Neuronal stem cell (in vitro differentiated cells): ENCODE results near the gene CHID1.

ENCODE experiments used
- DNase-seq: peaks from one replicate; pipeline ENCODE4 v3.0.0-alpha.2; 2013; ENCODE audit warnings: low spot score
- H2AFZ ChIP-seq: one replicate; pipeline ENCODE4 v1.6.1; 2013; ENCODE audit warnings: mild to moderate bottlenecking, low read length, inconsistent platforms
- H2AK5ac ChIP-seq: 2 replicates; pipeline ENCODE4 v1.6.1; 2013; ENCODE audit warnings: low read depth, mild to moderate bottlenecking, inconsistent platforms, low read length, moderate library complexity, mixed read lengths
- H2BK120ac ChIP-seq: 2 replicates; pipeline ENCODE4 v1.6.1; 2013; ENCODE audit warnings: low read depth, mild to moderate bottlenecking, inconsistent platforms, low read length, moderate library complexity, mixed read lengths
- H2BK12ac ChIP-seq: one replicate; pipeline ENCODE4 v1.6.1; 2013; ENCODE audit warnings: low read length, inconsistent platforms
- H2BK15ac ChIP-seq: 2 replicates; pipeline ENCODE4 v1.6.1; 2013; ENCODE audit warnings: mild to moderate bottlenecking, low read length, inconsistent platforms, mixed read lengths
- H2BK5ac ChIP-seq: one replicate; pipeline ENCODE4 v1.6.1; 2013; ENCODE audit warnings: inconsistent platforms, mild to moderate bottlenecking, low read length, moderate library complexity
- H3K14ac ChIP-seq: one replicate; pipeline ENCODE4 v1.6.1; 2013; ENCODE audit warnings: low read length, inconsistent platforms
- H3K18ac ChIP-seq: 2 replicates; pipeline ENCODE4 v1.6.1; 2013; ENCODE audit warnings: low read length, inconsistent platforms
- H3K23ac ChIP-seq: 2 replicates; pipeline ENCODE4 v1.6.1; 2013; ENCODE audit warnings: low read depth, mild to moderate bottlenecking, mixed read lengths, low read length, inconsistent platforms; ENCODE audit not compliant: poor library complexity
- H3K27ac ChIP-seq: replicated peaks from 3 replicates; pipeline ENCODE4 v1.5.1; 2013; ENCODE audit warnings: low read length, inconsistent platforms
- H3K27me3 ChIP-seq, 3 experiments: 2 replicates each; pipeline ENCODE4 v1.6.1; 2013; ENCODE audit warnings: low read length in 3 of 3, mild to moderate bottlenecking in 2 of 3, inconsistent platforms in 1 of 3, low read depth in 1 of 3, mixed read lengths in 1 of 3, moderate library complexity in 1 of 3; ENCODE audit not compliant: control insufficient read depth in 3 of 3, insufficient read depth in 3 of 3
- H3K36me3 ChIP-seq, 2 donors: replicated peaks in 1 of 2; 2 replicates each; pipeline ENCODE4 v1.6.1; 2013; ENCODE audit warnings: low read length in 2 of 2; ENCODE audit not compliant: control insufficient read depth in 2 of 2, insufficient read depth in 2 of 2
- H3K4ac ChIP-seq: 2 replicates; pipeline ENCODE4 v1.6.1; 2013; ENCODE audit warnings: inconsistent platforms, mild to moderate bottlenecking, low read length, moderate library complexity
- H3K4me1 ChIP-seq, 2 donors: 1 replicate in 1 of 2; 2 replicates in 1 of 2; pipeline ENCODE4 v1.6.1; 2013; ENCODE audit warnings: low read length in 2 of 2, low read depth in 1 of 2; ENCODE audit not compliant: control insufficient read depth in 2 of 2, insufficient read depth in 1 of 2
- H3K4me2 ChIP-seq: one replicate; pipeline ENCODE4 v1.6.1; 2013; ENCODE audit warnings: mild to moderate bottlenecking, low read length, inconsistent platforms; ENCODE audit not compliant: insufficient read depth, poor library complexity, severe bottlenecking
- H3K4me3 ChIP-seq, 2 donors: 2 replicates each; pipeline ENCODE4 v1.5.1; 2013; ENCODE audit warnings: low read length in 2 of 2, mild to moderate bottlenecking in 2 of 2, inconsistent platforms in 1 of 2, moderate library complexity in 1 of 2
- H3K79me1 ChIP-seq: one replicate; pipeline ENCODE4 v1.6.1; 2013; ENCODE audit warnings: low read depth, mild to moderate bottlenecking, inconsistent platforms, low read length, moderate library complexity
- H3K9ac ChIP-seq: one replicate; pipeline ENCODE4 v1.6.1; 2013; ENCODE audit warnings: mild to moderate bottlenecking, low read depth, low read length, inconsistent platforms; ENCODE audit not compliant: poor library complexity
- H3K9me3 ChIP-seq, 2 donors: replicated peaks in 1 of 2; 2 replicates each; pipeline versions ENCODE3 to v1.6.1; 2013; ENCODE audit warnings: low read length in 2 of 2, mild to moderate bottlenecking in 2 of 2, inconsistent platforms in 1 of 2, low read depth in 1 of 2, mixed read lengths in 1 of 2, moderate library complexity in 1 of 2; ENCODE audit not compliant: control insufficient read depth in 2 of 2, insufficient read depth in 1 of 2
- H4K8ac ChIP-seq: one replicate; pipeline ENCODE4 v1.6.1; 2013; ENCODE audit warnings: low read depth, mild to moderate bottlenecking, inconsistent platforms, low read length, moderate library complexity
- H4K91ac ChIP-seq: one replicate; pipeline ENCODE4 v1.6.1; 2013; ENCODE audit warnings: low read length, low read depth, mild to moderate bottlenecking, inconsistent platforms; ENCODE audit not compliant: poor library complexity
- WGBS, 2 donors: extraction: QIAGEN DNeasy Blood & Tissue Kit; methylation state at CpG; one replicate each; pipeline ENCODE4 v1.1.7; 2013; ENCODE audit warnings: missing lambda C conversion rate in 2 of 2, mixed read lengths in 1 of 2; ENCODE audit not compliant: insufficient read length in 2 of 2, insufficient replicate concordance in 1 of 2; ENCODE audit errors: extremely low coverage in 2 of 2; 5-methylcytosine and 5-hydroxymethylcytosine counted together

CHID1 gene

DNA sequence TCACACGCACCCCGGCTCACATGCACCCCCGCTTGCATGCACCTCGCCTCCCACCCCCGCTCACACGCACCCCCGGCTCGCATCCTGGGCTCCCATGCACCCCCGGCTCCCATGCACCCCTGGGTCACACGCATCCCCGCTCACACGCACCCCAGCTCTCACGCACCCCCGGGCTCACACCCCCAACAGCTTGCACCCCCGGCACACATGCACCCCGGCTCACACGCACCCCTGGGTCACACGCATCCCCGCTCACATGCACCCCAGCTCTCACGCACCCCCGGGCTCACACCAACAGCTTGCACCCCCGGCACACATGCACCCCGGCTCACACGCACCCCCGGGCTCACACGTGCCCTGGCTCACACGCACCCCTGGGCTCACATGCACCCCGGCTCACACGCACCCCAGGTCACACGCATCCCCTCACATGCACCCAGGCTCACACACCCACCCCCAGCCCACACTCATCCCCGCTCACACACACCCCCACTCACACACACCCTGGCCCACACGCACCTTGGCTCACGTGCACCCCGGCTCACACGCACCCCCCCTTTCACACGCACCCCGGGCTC, 51.8 kb downstream of the CHID1 start:
- peak overlapping the region; percentile 89 for H3K23ac ChIP-seq
- peak overlapping the region; percentile 58 for H2BK12ac ChIP-seq
- no peak overlapping the region for H3K27ac ChIP-seq
- no peak overlapping the region for H3K4me3 ChIP-seq
- H2BK5ac ChIP-seq = no peak overlapping the region
- no peak overlapping the region for H2BK15ac ChIP-seq
- H3K9me3 ChIP-seq = no peaks in the 10 kb centered on the region
- WGBS, 2 donors = no CpG with 5 or more reads among the region's 37 CpGs
- H3K4me1 ChIP-seq = peaks cover 25 to 39% of the 10 kb centered on the region in 2 donors
- H2AFZ ChIP-seq = no peak overlapping the region
- H2BK120ac ChIP-seq = no peak overlapping the region
- peak overlapping the region; percentile 60 for H3K9ac ChIP-seq
- H3K4me2 ChIP-seq = no peak overlapping the region
- no peaks in the 10 kb centered on the region for H3K27me3 ChIP-seq
- H4K91ac ChIP-seq = no peak overlapping the region
- no peak overlapping the region for H3K4ac ChIP-seq
- peak overlapping the region; percentile 83 for H3K18ac ChIP-seq
- peaks cover 18% of the 10 kb centered on the region for H3K79me1 ChIP-seq
- no peak overlapping the region for H4K8ac ChIP-seq
- H3K14ac ChIP-seq = peak overlapping the region; percentile 89
- DNase-seq = no peak
- H3K36me3 ChIP-seq = peaks cover 0 to 10% of the 10 kb centered on the region in 2 donors
- H2AK5ac ChIP-seq = peak overlapping the region; percentile 56

DNA sequence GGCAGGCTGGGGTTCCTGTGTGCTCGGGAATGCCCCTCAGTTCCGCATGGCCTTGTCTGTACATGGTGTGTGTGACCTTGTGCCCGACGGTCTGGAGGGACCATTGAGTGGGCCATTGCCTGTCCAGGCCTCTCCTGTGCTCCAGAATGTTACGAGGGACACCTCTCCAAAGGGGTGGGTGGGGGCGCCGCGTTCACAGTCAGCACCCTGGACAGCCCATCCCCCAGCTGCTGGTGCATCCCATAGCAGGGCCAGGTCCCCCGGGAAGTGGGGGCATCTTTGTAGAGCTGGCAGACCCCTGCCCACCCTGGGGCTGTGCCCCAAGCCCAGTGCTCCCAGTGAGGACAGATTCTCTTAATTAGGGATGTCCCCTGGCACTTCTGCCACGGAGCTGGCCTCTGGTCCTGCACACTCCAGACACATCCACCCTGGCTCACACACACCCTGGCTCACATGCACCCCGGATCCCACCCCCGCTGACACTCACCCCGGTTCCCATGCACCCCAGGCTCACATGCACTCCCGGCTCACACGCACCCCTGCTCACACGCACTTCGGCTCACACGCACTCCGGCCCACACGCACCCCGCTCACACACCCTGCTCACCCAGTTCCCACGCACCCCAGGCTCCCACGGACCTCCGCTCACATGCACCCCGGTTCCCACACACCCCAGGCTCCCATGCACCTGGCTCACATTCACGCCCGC, 52.4 kb downstream of the CHID1 start:
- Histone ChIP-seq H3K4me2 (no peak overlapping the region), H3K4me3 (peak overlapping the region in 1 of 2 donors; percentile 18), H3K18ac (peak overlapping the region; percentile 80), H3K79me1 (peaks cover 21% of the 10 kb centered on the region), H3K27me3 (no peaks in the 10 kb centered on the region), H2BK12ac (peak overlapping the region; percentile 24), H3K14ac (no peak overlapping the region), H3K9ac (peak overlapping the region; percentile 77), H4K8ac (no peak overlapping the region), H2AFZ (no peak overlapping the region), H3K27ac (no peak overlapping the region), H4K91ac (peak overlapping the region; percentile 92), H2BK120ac (no peak overlapping the region), H3K4me1 (peaks cover 29 to 37% of the 10 kb centered on the region in 2 donors), H2AK5ac (peak overlapping the region; percentile 56), H3K4ac (no peak overlapping the region), H3K9me3 (no peaks in the 10 kb centered on the region), H2BK5ac (no peak overlapping the region), H3K36me3 (peaks cover 0 to 4% of the 10 kb centered on the region in 2 donors), H3K23ac (peak overlapping the region; percentile 89), H2BK15ac (peak overlapping the region; percentile 11)
- WGBS, 2 donors = no CpG with 5 or more reads among the region's 27 CpGs
- DNase-seq = no peak

DNA sequence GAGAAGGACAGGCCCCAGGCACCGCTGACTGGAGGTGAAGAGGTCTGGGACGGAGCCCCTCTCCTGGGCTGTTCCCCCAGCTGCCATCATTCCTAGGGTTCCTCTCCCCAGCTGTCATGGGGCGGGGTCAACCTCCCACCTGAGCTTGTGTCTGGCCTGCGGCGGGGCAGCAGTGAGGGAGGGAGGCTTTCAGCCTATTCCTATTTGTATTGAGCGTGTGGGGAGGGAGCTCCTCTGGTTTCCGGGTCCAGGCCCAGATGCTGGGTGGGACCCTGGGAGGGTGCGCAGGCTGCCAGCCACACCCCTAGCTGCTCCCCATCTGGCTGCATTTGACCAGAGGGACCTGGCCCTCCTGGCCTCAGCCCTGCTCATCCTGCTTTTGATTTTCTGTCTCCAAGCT, 54.2 kb downstream of the CHID1 start:
- no peak overlapping the region for H3K23ac ChIP-seq
- H3K27me3 ChIP-seq = no peaks in the 10 kb centered on the region
- no peak overlapping the region for H2BK15ac ChIP-seq
- H3K4me3 ChIP-seq = no peak overlapping the region
- no peak overlapping the region for H2BK12ac ChIP-seq
- H4K91ac ChIP-seq = no peak overlapping the region
- H2AFZ ChIP-seq = no peak overlapping the region
- H2BK120ac ChIP-seq = no peak overlapping the region
- no peak overlapping the region for H3K27ac ChIP-seq
- H3K79me1 ChIP-seq = peaks cover 25% of the 10 kb centered on the region
- peak overlapping the region; percentile 75 for H2AK5ac ChIP-seq
- no peak overlapping the region for H3K9ac ChIP-seq
- H3K36me3 ChIP-seq = no peaks in the 10 kb centered on the region
- H3K4ac ChIP-seq = no peak overlapping the region
- H3K18ac ChIP-seq = peak overlapping the region; percentile 57
- peaks cover 25 to 29% of the 10 kb centered on the region in 2 donors for H3K4me1 ChIP-seq
- H4K8ac ChIP-seq = peak overlapping the region; percentile 43
- no peak overlapping the region for H3K14ac ChIP-seq
- no peak for DNase-seq
- no peaks in the 10 kb centered on the region for H3K9me3 ChIP-seq
- H3K4me2 ChIP-seq = no peak overlapping the region
- H2BK5ac ChIP-seq = peak overlapping the region; percentile 53
- WGBS, 2 donors = no CpG with 5 or more reads among the region's 8 CpGs

- H3K9ac ChIP-seq = peak overlapping the region; percentile 88
- no peak overlapping the region for H4K91ac ChIP-seq
- peak overlapping the region; percentile 94 for H3K14ac ChIP-seq
- WGBS, 2 donors = no CpG with 5 or more reads among the region's 12 CpGs
- H3K27ac ChIP-seq = no peak overlapping the region
- no peak overlapping the region for H2BK120ac ChIP-seq
- H3K23ac ChIP-seq = peak overlapping the region; percentile 85
- H2BK5ac ChIP-seq = peak overlapping the region; percentile 90
- H3K9me3 ChIP-seq = no peaks in the 10 kb centered on the region
- peak overlapping the region; percentile 66 for H3K4ac ChIP-seq
- peaks cover 31 to 35% of the 10 kb centered on the region in 2 donors for H3K4me1 ChIP-seq
- H3K79me1 ChIP-seq = peaks cover 30% of the 10 kb centered on the region
- H3K27me3 ChIP-seq = peaks cover 0 to 4% (median 0%) of the 10 kb centered on the region in 3 experiments
- H3K4me3 ChIP-seq = no peak overlapping the region
- DNase-seq = no peak
- peak overlapping the region; percentile 88 for H2BK12ac ChIP-seq
- H3K36me3 ChIP-seq = no peaks in the 10 kb centered on the region
- H4K8ac ChIP-seq = no peak overlapping the region
- peak overlapping the region; percentile 75 for H2AK5ac ChIP-seq
- H3K18ac ChIP-seq = peak overlapping the region; percentile 57
- H2AFZ ChIP-seq = no peak overlapping the region
- H2BK15ac ChIP-seq = peak overlapping the region; percentile 95
- H3K4me2 ChIP-seq = no peak overlapping the region
These were observed 54.8 kb downstream of the CHID1 start for GRCh38 chr11:855796-856195.
